ENCODE measurements around the gene VAV1.

VAV1 gene, protein sequence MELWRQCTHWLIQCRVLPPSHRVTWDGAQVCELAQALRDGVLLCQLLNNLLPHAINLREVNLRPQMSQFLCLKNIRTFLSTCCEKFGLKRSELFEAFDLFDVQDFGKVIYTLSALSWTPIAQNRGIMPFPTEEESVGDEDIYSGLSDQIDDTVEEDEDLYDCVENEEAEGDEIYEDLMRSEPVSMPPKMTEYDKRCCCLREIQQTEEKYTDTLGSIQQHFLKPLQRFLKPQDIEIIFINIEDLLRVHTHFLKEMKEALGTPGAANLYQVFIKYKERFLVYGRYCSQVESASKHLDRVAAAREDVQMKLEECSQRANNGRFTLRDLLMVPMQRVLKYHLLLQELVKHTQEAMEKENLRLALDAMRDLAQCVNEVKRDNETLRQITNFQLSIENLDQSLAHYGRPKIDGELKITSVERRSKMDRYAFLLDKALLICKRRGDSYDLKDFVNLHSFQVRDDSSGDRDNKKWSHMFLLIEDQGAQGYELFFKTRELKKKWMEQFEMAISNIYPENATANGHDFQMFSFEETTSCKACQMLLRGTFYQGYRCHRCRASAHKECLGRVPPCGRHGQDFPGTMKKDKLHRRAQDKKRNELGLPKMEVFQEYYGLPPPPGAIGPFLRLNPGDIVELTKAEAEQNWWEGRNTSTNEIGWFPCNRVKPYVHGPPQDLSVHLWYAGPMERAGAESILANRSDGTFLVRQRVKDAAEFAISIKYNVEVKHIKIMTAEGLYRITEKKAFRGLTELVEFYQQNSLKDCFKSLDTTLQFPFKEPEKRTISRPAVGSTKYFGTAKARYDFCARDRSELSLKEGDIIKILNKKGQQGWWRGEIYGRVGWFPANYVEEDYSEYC

DNA sequence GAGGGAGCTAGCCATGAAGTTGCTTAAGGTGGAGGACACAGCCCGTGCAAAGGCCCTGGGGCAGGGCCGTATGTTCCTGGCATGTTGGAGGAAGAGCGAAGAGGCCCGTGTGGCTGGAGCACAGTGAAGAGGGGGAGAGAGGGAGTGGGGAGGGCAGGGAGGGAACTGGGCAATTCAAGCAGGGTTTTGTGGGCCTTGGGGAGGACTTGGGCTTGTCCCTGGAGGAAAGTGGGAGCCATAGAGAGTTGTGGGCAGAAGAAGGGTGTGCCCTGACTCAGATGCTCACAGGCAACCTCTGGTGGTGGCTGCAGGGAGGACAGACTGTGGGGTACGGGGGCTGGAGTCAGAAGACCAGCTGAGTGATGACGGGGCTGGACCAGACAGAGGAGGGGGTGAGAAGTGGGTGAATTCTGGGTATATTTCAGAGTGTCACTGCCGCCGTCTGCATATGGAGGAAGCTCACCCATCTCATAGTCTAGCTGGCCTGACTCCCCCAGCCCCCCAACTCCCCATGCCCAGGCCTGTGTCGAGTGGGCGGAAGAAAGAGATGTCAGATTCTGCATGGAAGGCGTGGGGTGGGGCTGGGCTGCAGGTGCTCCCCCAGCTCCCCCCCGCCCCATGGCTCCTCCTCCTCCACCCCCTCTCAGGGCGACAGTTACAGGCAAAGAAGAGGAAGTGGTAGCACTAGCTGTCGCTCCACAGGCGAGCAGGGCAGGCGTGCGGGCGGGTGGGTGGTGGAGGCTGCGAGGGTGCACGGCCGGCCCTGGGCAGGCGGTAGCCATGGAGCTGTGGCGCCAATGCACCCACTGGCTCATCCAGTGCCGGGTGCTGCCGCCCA is at the start of gene VAV1:
VAV1 (plus strand) TSS at position 681 of the 838 bp plus-strand sequence; CDS start at position 781, 100 bp downstream.
- DNase-seq: no peak
- TF ChIP-seq, protein P1, sequence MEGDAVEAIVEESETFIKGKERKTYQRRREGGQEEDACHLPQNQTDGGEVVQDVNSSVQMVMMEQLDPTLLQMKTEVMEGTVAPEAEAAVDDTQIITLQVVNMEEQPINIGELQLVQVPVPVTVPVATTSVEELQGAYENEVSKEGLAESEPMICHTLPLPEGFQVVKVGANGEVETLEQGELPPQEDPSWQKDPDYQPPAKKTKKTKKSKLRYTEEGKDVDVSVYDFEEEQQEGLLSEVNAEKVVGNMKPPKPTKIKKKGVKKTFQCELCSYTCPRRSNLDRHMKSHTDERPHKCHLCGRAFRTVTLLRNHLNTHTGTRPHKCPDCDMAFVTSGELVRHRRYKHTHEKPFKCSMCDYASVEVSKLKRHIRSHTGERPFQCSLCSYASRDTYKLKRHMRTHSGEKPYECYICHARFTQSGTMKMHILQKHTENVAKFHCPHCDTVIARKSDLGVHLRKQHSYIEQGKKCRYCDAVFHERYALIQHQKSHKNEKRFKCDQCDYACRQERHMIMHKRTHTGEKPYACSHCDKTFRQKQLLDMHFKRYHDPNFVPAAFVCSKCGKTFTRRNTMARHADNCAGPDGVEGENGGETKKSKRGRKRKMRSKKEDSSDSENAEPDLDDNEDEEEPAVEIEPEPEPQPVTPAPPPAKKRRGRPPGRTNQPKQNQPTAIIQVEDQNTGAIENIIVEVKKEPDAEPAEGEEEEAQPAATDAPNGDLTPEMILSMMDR (IDR thresholded peaks at IDR 0.05; ENCODE audit: low read depth, low read length): peak; percentile 19; the same call in 1 of the 2 replicates
- no peaks in the 10 kb centered on the region for H3K9me3 ChIP-seq (ENCODE audit: severe bottlenecking)
- H3K36me3 ChIP-seq: no peaks in the 10 kb centered on the region
- H3K27ac ChIP-seq: no peak within 1 kb of the TSS
- H3K4me3 ChIP-seq (ENCODE audit: low read depth, low read length): no peak within 1 kb of the TSS
- H3K27me3 ChIP-seq (ENCODE audit: insufficient read depth, low read depth, severe bottlenecking): peaks cover 8% of the 10 kb centered on the region

DNA sequence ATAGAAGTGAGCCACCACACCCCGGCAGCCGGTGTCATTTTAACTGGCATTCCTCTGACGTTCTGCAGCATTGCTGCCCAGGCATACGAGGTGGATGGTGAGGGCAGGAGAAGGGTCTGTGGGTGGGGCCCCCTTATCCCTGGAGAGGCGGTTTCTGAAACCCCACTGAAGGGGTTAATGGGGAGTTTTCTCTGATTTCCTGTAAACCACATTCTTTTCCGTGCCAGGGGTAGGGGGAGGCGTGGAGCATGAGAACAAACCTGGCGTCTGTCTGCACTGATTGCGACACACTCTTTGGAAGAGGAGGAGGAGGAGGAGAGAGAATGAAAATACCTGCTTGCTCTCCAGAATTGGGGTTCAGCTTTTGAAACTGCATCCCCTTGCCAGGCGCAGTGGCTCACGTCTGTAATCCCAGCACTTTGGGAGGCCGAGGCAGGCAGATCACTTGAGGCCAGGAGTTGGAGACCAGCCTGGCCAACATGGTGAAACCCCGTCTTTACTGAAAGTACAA is 49.3 kb upstream of the VAV1 start:
- Histone ChIP-seq H3K36me3 (no peaks in the 10 kb centered on the region), H3K4me3 (ENCODE audit: low read depth, low read length) (no peak overlapping the region), H3K9me3 (ENCODE audit: severe bottlenecking) (no peaks in the 10 kb centered on the region), H3K27me3 (ENCODE audit: insufficient read depth, low read depth, severe bottlenecking) (no peaks in the 10 kb centered on the region), H3K27ac (no peak overlapping the region)
- DNase-seq: no peak
- TF ChIP-seq, protein P1 (IDR thresholded peaks at IDR 0.05; ENCODE audit: low read depth, low read length): no peak

DNA sequence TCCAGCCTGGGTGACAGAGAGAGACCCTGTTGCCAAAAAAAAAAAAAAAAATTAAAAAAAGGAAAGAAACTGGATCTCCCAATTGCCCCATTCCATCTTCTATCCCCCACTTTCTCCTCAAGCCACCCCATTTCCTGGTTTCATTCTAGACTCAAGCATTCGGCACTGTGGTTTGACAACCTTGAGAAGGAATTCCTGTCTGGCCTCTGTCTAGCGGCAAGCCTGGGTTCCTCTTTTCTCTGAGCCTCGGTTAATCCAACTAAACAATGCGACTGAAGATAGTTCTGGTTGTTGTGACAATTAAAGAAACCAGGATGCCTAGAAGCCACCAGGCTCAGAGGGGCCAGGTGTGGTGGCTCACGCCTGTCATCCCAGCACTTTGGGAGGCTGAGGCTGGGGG is 48.8 kb upstream of the VAV1 start:
- Histone ChIP-seq H3K4me3 (ENCODE audit: low read depth, low read length) (no peak overlapping the region), H3K9me3 (ENCODE audit: severe bottlenecking) (no peaks in the 10 kb centered on the region), H3K36me3 (no peaks in the 10 kb centered on the region), H3K27ac (no peak overlapping the region), H3K27me3 (ENCODE audit: insufficient read depth, low read depth, severe bottlenecking) (no peaks in the 10 kb centered on the region)
- DNase-seq: no peak
- TF ChIP-seq, protein P1 (IDR thresholded peaks at IDR 0.05; ENCODE audit: low read depth, low read length): no peak

DNA sequence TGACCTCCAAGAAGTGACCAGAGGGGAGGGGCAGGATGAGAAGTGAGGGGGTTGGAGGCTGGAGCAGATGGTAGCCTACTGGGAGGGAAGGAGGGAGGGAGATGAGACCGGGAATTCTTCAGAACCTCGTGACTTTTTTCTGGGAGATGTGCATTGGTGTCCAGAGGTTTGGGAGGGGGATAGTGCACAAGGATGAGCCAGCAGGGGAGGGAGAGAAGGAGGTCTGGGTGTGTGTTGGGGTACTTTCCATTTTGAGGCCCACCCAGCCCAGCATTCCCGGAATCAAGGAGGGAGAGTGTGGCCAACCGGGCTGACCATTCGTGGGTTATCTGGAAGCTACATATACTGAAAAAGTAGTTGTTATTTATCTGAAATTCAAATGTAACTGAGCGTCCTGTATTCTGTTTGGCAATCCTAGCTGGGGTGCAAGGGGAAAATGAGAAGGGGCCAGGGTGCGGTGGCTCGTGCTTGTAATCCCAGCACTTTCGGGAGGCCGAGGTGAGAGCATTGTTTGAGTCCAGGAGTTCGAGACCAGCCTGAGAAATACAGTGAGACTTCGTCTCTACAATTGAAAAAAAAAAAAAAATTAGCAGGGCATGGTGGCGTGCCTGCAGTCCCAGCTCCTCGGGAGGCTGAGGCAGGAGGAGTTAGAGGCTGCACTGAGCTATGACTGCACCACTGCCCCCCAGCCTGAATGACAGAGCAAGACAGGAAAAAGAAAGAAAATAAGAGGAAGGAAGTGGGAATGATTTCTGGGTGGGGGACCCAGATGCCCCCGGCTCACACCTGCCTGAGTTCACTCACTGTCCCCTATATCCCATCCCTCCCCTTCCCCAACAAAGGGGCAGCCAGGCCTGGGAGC is 47.6 kb upstream of the VAV1 start:
- TF ChIP-seq, protein P1 (IDR thresholded peaks at IDR 0.05; ENCODE audit: low read depth, low read length): no peak
- DNase-seq: no peak
- Histone ChIP-seq H3K27ac (no peak overlapping the region), H3K4me3 (ENCODE audit: low read depth, low read length) (no peak overlapping the region), H3K36me3 (no peaks in the 10 kb centered on the region), H3K27me3 (ENCODE audit: insufficient read depth, low read depth, severe bottlenecking) (no peaks in the 10 kb centered on the region), H3K9me3 (ENCODE audit: severe bottlenecking) (no peaks in the 10 kb centered on the region)
